ENCODE data around the gene RDX.

The RDX gene

DNA sequence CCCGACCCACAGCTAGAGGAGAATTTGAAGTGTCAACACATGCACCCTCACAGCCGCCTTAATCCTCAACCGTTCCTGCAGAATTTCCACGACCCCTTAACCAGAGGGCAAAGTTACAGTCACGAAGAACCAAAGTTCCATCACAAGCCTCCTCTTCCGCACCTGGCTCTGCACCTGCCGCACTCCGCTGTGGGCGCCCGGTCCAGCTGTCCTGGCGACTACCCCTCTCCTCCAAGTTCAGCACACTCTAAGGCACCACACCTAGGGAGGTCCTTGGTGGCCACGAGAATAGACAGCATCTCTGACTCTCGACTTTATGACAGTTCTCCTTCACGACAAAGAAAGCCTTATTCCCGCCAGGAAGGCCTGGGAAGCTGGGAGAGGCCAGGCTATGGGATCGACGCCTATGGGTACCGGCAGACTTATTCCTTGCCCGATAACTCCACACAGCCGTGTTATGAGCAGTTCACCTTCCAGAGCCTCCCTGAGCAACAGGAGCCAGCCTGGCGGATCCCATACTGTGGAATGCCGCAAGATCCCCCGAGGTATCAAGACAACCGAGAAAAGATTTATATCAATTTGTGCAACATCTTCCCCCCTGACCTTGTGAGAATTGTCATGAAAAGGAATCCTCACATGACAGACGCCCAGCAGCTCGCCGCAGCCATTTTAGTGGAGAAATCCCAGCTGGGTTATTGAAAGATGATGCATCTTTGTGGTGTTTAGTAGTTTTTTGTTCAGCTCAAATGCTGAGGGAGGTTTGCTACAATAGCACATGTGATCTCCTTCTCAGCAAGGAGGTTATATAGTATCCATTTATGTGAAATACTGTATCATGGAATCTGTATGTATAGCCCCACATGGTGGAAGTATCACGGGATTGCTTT is 131.1 kb downstream of the RDX start:
- no peak for DNase-seq

DNA sequence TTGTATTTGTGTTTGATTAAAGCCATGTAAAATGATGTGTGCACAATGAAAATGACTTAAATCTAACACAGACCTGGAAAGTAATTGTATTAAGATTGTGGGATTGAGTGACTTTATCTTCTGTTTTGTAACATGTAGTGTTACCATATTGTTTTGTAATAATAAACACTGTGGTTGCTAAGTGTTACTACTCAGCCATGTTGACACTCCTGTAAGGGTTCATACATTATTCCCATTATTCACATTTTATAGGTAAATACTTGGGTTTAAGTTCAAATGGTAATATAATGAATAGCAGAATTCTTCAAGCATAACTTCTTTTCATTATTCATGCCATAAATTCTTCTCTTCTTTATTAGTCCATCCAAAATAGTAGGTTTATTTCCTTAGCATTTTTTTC is 134.2 kb downstream of the RDX start:
- DNase-seq: no peak

DNA sequence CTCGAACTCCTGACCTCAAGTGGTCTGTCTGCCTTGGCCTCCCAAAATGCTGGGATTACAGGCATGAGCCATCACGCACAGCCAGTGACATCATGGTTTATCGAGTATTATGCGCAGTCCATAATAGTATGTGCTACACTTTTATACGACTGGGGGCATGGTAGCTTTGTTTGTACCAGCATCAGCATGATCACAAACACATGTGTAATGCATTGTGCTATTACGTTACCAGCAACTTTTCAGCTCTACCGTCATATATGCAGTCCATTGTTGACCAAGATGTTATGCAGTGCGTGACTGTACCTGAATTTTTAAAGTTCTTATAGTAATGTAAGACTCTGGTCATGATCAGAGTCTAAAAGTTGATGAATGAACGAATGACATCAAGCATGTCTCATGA is 135.4 kb downstream of the RDX start:
- no peak for DNase-seq

DNA sequence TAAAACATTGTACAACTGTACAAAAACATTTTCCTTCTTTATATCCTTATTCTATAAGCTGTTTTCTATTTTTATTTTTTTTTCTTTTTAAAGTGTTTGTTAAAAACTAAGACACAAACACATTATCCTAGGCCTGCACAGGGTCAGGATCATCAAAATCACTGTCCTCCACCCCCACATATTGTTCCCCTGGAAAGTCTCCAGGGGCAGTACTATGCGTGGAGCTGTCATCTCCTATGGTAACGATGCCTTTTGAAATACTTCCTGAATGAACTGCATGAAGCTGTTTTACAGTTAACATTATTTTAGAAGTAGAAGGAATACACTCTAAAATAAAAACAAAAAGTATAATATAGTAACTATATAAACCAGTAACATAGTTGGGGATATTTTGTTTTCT is 136.0 kb downstream of the RDX start:
- DNase-seq: no peak

DNA sequence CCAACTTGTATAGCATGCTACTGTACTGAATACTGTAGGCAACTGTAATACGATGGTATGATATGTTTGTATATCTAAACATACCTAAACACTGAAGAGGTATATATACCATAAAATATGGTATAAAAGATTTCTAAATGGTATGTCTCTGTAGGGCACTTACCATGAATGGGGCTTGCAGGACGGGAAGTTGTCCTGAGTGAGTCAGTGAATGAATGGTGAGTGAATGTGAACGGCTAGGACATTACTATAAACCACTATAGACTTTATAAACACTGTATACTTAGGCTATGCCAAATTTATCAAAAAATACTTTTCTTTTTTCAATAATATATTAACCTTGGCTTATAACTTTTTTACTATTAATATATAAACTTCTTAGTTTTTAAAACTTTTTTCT is 136.4 kb downstream of the RDX start:
- no peak for DNase-seq

DNA sequence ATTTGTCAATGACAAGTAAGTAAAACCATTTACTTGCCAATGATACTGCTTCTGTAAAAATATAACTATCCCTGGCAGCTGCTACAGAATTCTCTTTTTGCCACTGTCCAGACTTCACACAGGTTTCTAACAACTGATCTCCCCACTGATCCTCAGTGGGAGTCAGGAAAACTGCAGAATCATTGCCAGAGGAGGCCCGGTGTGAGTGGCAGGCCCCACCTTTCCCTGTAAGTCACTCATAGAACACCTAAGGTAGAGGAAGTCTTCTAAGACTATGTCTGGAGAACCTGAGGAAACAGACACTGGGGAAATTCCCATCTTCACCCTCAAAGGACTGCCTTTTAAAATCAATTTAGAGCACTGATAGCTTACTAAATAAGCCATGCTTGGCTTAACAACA is 136.9 kb downstream of the RDX start:
- no peak for DNase-seq

DNA sequence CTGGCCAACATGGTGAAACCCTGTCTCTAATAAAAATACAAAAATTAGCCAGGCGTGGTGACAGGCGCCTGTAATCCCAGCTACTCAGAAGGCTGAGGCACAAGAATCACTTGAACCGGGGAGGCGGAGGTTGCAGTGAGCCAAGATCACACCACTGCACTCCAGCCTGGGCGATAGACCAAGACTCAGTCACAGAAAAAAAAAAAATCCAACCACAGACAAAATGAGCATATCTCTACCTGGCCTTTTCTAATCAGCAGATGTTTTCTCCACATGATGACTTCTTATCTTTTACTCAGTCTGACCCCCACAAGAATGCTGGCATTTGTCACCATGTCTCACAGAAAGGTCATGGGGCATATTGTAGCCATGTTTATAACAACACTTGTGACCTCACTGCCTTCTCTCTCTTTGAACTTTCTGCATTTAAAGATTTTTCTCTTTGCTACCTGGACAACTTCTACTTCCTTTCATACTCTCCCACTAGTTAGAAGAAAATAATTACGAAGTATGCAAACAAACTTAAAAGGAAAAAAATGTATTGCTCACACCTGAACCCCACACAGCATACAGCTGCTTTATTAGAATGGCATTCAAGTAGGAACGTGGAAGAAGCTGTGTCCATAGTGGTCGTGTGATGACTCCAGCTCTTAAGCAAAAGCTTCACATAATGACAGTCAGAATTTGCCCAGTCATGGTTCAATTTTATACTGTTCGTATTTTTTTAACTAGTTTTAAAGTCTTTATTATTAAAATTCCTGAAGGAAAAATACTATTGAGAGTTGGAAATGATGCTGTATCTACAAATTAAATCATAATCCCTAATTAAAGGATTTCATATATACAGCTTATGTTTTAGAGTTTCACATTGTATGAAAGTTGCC is 137.9 kb downstream of the RDX start:
- no peak for DNase-seq

DNA sequence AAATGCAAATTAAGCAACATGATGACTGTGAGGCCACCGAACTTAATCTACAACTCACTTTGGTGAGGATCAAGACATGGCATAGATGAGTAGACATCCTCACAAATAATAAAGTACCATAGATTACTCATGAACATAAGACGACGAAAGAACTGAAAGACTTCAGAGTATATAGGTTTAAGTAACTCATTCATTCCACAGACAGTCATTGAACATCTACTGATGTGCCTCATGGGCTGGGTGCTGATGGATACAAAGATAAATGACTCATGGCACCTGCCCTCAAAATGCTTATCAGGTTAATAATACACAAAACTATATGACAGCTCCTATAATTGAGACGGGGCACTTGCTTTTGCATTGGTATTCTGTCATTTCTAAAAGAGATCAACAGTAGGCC is 139.9 kb downstream of the RDX start:
- DNase-seq: no peak

DNA sequence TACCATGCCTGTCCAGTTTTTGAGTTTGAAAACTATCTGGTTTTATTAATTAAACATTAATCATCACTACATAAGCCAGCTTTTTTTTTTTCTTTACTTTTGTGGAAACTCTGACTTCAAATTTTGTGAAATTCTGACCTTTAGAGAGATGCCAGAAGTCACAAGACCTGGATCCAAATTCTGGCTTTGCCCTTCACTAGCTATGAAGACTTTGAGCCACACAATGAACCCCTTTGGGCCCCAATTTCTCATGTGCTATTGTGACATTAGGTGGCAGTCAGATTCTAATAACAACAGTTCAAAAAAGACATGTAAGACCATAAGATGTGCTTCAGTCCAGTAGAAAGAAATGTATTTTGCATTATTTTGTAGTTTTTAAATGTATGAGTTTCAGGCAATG is 142.9 kb downstream of the RDX start:
- no peak for DNase-seq

DNA sequence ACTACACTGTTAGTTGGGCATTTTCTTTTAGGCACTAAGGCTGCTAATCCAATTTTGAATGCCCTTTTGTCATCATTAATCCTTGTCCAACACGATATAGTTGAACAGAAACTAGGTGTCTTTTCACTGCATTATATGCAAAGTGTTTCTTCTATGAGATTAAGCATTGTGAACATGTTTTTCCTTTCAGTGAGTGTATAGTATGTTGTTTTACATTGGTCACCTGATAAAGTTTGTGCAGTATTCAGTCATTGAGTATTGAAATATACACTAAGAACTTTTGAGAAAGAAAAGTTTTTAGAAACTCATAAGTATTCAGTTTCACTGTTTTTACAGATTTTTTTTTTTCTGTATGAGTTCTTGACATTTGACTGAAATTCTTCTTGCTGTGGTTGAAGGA is 144.2 kb downstream of the RDX start:
- DNase-seq: no peak

DNA sequence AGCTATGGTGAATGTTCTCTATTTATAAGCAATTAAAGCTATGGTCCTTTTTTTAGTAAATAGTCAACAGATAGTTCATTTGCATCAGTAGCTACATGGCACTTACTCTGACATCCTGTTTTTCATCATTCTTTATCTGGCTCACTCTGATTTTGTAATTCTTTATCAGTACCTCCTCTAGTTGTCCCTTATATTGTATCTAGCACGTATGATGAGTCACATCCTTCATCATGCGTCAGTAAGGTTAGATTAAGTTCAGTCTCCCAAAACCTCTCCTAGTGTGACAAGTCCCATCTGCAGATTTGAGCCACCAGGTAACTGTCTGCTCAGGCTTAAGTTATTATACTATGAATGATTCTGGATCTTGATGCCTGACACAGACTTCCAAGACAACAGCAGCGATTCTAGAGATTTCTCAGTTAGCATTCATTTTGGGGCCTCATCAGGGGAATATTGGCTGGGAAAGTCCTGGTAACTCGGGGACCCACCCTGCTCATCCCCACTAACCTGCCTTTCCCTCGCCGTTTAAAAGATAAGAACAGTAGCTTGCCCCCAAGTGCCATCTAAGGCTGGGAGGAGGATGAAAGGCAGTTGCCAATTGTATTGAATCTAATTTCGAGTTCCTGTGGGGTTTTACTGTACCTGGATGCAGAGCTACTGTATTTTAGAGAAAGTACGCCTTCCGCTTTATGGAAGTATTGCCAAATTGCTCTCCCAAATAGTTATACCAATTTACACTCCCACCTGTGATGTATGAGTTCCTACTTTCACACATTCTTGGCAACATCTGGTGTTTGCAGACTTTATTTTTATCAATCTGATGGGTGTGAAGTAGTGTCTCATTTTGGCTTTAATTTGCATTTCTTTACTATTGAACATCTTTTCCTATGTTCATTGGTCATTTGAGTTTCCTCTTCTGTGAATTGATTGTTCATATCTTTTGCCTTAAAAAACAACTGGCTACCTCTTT is 147.4 kb downstream of the RDX start:
- no peak for DNase-seq

DNA sequence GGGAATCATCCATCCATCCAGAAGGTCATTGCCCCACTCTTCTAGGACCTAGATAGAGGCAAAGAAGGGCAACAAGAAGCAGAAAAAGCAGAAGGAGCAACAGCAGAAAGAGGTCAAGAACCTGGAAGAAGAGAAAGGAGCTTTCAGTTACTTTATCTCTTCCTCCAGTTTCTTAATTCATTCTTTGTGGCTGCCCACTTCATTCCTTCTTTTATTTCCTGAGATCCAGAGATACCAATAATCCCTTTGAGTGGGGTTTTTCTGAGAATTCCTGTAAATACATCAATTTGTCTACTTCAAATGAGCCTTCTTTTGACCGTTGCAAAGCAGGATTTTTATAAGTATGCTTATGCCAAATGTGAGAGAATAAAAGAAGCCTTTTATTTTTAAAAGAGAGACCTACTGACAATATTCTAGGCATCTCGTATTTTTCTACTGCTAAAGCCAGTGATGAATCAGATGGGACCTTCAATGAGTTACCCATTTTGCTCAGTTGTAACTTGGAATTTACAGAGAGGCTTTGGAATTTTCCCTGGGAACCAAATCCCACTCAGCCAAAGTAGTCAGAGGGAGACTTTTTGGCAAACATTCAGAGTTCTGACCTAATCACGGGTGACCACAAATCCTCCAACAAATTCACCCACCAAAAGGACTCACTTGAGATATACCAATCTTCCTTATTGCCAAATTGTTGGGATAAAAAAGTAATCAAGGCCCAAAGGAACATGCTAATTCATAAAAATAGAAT is 148.3 kb downstream of the RDX start:
- DNase-seq: no peak

DNA sequence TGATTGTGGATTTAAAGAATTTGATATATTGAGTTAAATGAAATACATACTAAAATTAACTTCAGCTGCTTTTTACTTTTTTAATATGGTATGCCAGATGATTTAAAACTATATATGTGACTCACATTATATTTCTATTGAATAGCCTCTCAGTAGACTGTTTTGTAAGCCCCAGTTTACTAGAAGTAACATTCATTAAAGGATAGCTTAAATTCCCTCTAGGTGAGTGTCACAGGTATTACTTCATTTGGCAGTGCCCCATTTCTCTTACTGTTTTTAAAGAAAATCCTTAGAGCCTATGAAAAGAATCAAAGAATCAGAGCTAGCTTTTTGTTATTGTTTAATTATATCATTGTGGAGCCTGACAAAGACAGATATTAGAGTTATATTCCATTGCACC is 154.6 kb downstream of the RDX start:
- DNase-seq: no peak

DNA sequence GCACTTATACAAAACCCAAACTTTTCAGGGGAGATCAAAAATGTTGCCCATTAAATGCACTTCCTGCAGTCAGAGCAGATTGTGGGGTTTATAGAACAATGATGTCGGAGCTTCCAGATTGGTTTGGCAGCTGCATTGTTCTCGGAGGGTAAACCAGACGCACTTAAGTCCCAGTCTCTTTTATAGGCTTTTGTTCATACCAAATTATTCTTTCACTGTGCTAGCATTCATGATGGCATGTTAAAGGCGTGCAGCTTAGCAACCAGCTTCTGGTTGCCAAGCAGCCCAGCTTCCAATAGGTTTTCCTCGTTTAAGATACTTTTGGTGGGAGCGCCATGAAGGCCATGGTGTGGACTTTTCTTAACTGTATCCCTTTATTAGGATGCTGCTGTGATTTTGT is 162.3 kb downstream of the RDX start:
- DNase-seq: no peak

DNA sequence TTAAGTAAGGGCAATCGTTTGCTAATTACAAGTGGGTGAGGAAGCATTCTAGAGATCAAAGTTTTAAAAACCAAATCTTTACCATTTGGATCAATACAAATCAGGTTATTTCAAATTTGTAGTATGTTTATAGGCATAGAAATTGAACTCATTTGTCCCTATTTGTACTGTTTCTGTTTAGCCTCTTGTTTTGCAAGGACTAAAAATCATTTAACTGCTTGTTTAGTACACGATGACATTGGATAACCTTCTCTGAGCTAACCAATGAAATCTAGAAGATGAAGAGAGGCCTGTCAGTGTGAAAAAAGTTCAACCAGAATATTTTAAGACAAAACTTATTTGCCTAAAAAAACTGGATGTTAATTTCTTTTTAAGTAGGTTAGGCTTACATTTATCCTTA is 163.3 kb downstream of the RDX start:
- DNase-seq: no peak

DNA sequence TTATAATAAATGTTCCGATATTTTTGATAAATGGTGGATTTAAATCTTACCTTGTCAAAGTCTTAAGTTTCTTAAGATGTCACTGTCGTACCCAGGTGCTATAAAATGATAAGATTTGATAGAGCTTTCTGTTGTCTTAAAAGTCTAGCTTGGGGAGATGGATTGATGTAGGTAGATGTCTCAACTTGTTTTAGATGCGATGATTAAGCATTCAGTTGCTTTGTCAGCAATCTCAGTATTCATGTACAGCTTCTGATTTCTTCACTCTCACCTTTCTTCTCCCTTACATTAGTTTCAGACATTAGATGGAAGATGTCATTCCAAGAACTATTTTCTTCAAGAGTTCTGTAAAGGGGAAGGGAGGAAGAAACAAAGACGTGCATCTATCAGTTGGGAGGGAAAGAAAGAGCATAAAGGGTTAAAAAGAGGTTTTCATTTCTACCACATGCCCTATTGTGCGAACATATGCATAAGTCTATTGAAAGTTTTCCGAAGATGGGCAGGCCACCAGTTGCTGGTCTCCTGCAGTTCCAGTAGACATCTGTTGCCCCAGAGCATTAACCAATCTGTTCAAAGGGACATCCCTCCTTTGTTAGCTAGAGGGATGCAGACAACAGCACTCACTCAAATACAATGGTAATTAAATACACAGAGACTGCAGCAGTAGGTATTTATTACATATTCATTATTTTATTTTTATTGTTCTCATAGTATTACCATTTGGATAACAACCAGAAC is 164.9 kb downstream of the RDX start:
- no peak for DNase-seq

DNA sequence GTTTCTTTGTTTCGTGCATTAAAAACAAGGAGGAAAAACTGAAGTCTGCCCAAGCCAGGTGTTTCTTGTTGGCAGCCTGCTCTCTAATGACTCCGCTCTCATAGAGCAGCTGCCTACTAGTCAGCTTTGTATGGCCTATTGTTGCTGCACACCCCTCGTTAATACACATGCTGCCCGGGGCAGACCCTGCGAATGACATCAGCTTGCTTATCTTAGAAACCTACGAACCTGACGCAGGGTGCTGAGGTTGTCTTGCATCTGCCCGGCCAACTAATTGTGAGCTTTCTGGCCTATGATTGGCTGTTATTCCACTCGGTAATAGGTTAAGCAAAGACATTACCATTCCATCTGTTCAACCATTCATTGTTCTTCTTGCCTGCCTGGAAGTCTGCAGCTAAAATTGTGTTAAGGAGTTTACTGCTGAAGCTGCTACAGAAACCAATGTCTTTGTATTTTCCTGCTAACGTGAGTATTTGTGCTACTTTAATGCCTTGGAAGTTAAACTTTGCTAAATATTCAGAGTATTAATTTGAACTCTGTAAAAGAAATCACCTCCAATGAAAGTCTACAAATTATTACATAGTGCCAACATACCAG is 165.7 kb downstream of the RDX start:
- DNase-seq: no peak

DNA sequence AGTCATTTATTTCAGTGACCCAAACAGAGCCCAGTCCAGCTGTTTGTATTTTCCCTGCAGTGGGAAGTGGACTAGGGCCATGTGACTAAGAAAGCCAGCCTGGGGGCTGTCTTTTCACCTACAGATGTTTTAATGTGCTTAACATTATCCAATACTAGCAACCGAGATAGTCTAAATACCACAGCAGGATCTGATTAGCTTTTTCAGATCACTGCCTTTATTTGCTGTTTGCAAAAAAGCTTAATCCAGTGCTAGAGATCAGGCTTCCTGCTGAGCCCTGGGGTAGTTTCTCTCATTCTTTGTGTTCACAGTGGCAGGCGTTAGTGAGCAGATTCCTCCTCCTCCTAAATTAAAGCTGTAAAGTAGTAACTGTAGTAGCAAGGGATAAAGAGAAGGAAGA is 168.3 kb downstream of the RDX start:
- no peak for DNase-seq

DNA sequence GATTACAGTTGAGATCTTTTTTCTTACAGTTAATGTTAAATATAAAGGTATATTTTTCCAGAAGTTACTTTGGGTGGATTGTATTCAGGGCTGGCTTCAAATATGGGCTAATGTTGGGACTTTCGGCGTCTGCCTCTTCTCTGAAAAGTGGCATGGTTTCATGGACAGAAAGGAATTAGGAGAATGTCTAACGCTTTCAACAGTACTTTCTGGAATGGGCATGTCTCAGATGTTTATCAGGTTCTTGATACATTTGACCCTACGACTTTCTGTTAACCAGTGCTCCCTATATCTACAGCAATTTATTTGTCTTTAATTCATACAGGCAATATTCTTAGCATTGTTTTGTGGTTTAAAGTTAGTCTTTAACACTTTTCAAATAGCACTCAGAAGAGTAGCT is 169.5 kb downstream of the RDX start:
- DNase-seq: no peak

DNA sequence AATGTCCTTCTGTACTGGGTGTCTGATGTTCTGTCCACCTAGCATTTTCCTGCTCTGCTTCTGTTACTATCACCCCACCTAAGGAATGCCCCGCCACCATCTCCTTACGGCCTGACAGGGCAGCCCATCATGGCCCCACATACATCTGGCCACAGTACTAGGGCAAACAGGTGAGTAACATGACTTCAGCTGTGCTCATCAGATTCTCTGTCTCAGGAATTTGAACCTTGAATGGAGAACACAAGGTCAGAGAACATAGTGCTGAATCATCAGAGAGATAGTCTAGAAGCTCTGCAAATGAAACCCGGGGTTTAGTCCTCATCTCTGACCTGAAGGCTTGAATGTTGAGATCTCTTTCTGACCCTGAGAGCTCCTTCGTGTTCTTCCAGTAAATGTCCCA is 170.8 kb downstream of the RDX start:
- DNase-seq: no peak

Measured in stimulated activated CD4-positive, alpha-beta T cell treated with anti-CD3 and anti-CD28 coated beads, Interleukin-2, amount 100 ng/mL, for 24 hours (primary cell).